Fibroblast of lung (primary cell): ENCODE measurements around the gene WDR27. TPM values are rescaled to one million over a fixed set of nuclear protein-coding genes. Genes with fewer than 3 reads are reported as not detected.
A peak's percentile ranks its signal among the peaks of the same experiment; 100 is the strongest.

Source experiments
- DNase-seq, 2 donors: peaks; one replicate each; pipeline versions ENCODE4 v3.0.0 to v3.0.0-alpha.2; 2010; ENCODE audit warnings: low read depth in 2 of 2
- H2AFZ ChIP-seq: 2 replicates; pipeline ENCODE4 v1.5.1; 2012; ENCODE audit warnings: low read length, control low read depth, inconsistent platforms
- H3K27ac ChIP-seq: 2 replicates; pipeline ENCODE4 v1.5.1; 2011; ENCODE audit warnings: low read length, control low read depth; ENCODE audit not compliant: insufficient read depth
- H3K27me3 ChIP-seq: 2 replicates; pipeline ENCODE4 v1.5.1; 2011; ENCODE audit warnings: mild to moderate bottlenecking, low read length; ENCODE audit not compliant: control insufficient read depth, insufficient read depth
- H3K36me3 ChIP-seq: 2 replicates; pipeline ENCODE4 v1.5.1; 2011; ENCODE audit warnings: low read length; ENCODE audit not compliant: control insufficient read depth, insufficient read depth
- H3K4me1 ChIP-seq: 2 replicates; pipeline ENCODE4 v1.5.1; 2011; ENCODE audit warnings: low read length; ENCODE audit not compliant: control insufficient read depth, insufficient read depth; ENCODE audit errors: extremely low read depth
- H3K4me2 ChIP-seq: 2 replicates; pipeline ENCODE4 v1.5.1; 2011; ENCODE audit warnings: low read length, control low read depth; ENCODE audit not compliant: insufficient read depth; ENCODE audit errors: extremely low read depth
- H3K4me3 ChIP-seq, 4 experiments: fragments of 200-600 bp in 1 of 4; sonication (generic) in 1 of 4; replicated peaks in 1 of 4; 2 replicates each; pipeline ENCODE4 v1.5.1; 2011 to 2016; ENCODE audit warnings: low read length in 4 of 4, low read depth in 3 of 4, mild to moderate bottlenecking in 3 of 4, control low read depth in 2 of 4, inconsistent platforms in 1 of 4, mixed read lengths in 1 of 4; ENCODE audit not compliant: insufficient read depth in 1 of 4; ENCODE audit errors: control extremely low read depth in 1 of 4
- H3K79me2 ChIP-seq: 2 replicates; pipeline ENCODE4 v1.5.1; 2012; ENCODE audit warnings: mild to moderate bottlenecking, low read length, inconsistent platforms; ENCODE audit not compliant: control insufficient read depth, insufficient read depth
- H3K9ac ChIP-seq: 2 replicates; pipeline ENCODE4 v1.5.1; 2011; ENCODE audit warnings: mild to moderate bottlenecking, low read length, control low read depth; ENCODE audit not compliant: insufficient read depth
- H3K9me3 ChIP-seq: 2 replicates; pipeline ENCODE4 v1.5.1; 2012; ENCODE audit warnings: low read depth, low read length; ENCODE audit not compliant: control insufficient read depth, insufficient read depth
- H4K20me1 ChIP-seq: 2 replicates; pipeline ENCODE4 v1.5.1; 2011; ENCODE audit warnings: low read length; ENCODE audit not compliant: control insufficient read depth, insufficient read depth; ENCODE audit errors: extremely low read depth
- CTCF ChIP-seq, 2 donors: IDR thresholded peaks in 1 of 2; conservative IDR thresholded peaks in 1 of 2; 1 replicate in 1 of 2; 2 replicates in 1 of 2; pipeline ENCODE4 v1.5.1; 2011 to 2012; ENCODE audit warnings: low read length in 2 of 2, control low read depth in 1 of 2, inconsistent platforms in 1 of 2, low read depth in 1 of 2, mild to moderate bottlenecking in 1 of 2
- EZH2 ChIP-seq: IDR thresholded peaks from 2 replicates; pipeline ENCODE4 v1.5.1; 2012; ENCODE audit warnings: low read length, control low read depth, mild to moderate bottlenecking; ENCODE audit errors: missing control alignments
- polyA plus RNA-seq, 2 donors: library from polyadenylated mRNA; depleted of rRNA in 1 of 2; stranded (reverse) in 1 of 2; unstranded in 1 of 2; fragments of >200 nt; gene quantifications; 2 replicates each; pipeline ENCODE4 v1.2.1, GENCODE V29; 2011 to 2012; ENCODE audit warnings: missing spikeins in 1 of 2
- total RNA-seq: library from RNA; depleted of rRNA; stranded (reverse); fragments of >200 nt; gene quantifications from 2 replicates; pipeline ENCODE4 v1.2.1, GENCODE V29; 2014

WDR27 gene
- total and polyA plus RNA-seq, 2 donors (not counting 1 experiment from before 2014, with no cell fraction given) = 8.8 to 23.3 TPM

- H3K4me3 ChIP-seq = no peak overlapping the region
- no peak for DNase-seq
- H3K27me3 ChIP-seq = no peaks in the 10 kb centered on the region
- H3K36me3 ChIP-seq = no peaks in the 10 kb centered on the region
- H3K27ac ChIP-seq = no peak overlapping the region
- H2AFZ ChIP-seq = no peak overlapping the region
- H3K4me1 ChIP-seq = peaks cover 15% of the 10 kb centered on the region
- no peaks in the 10 kb centered on the region for H3K9me3 ChIP-seq
- no peaks in the 10 kb centered on the region for H4K20me1 ChIP-seq
- TF ChIP-seq CTCF (conservative IDR thresholded peaks at IDR 0.05 in 1 of 2, IDR thresholded peaks at IDR 0.05 in 1 of 2; ENCODE audit: low read depth in 1 of 2, low read length in 2 of 2) = no peak
- TF ChIP-seq EZH2 = no peak
- no peaks in the 10 kb centered on the region for H3K79me2 ChIP-seq
- H3K9ac ChIP-seq = no peak overlapping the region
- no peak overlapping the region for H3K4me2 ChIP-seq
Observed at GRCh38 chr6:169454872-169455204, 247.0 kb downstream of the WDR27 start.

GRCh38 chr6:169454204-169454871 is 247.5 kb downstream of the WDR27 start:
- no peaks in the 10 kb centered on the region for H4K20me1 ChIP-seq
- H3K9me3 ChIP-seq = no peaks in the 10 kb centered on the region
- no peak overlapping the region for H3K4me3 ChIP-seq
- no peak overlapping the region for H3K9ac ChIP-seq
- peak; percentile 68 to 88 for DNase-seq
- no peaks in the 10 kb centered on the region for H3K36me3 ChIP-seq
- no peak overlapping the region for H3K4me2 ChIP-seq
- H3K79me2 ChIP-seq = no peaks in the 10 kb centered on the region
- H3K4me1 ChIP-seq = peaks cover 15% of the 10 kb centered on the region
- no peak overlapping the region for H3K27ac ChIP-seq
- TF ChIP-seq CTCF (conservative IDR thresholded peaks at IDR 0.05 in 1 of 2, IDR thresholded peaks at IDR 0.05 in 1 of 2; ENCODE audit: low read depth in 1 of 2, low read length in 2 of 2) = no peak
- no peaks in the 10 kb centered on the region for H3K27me3 ChIP-seq
- H2AFZ ChIP-seq = no peak overlapping the region

GRCh38 chr6:169452869-169453620 is 248.8 kb downstream of the WDR27 start:
- no peaks in the 10 kb centered on the region for H3K9me3 ChIP-seq
- no peaks in the 10 kb centered on the region for H3K79me2 ChIP-seq
- peak overlapping the region; percentile 89 for H3K27ac ChIP-seq
- no peaks in the 10 kb centered on the region for H3K27me3 ChIP-seq
- H3K36me3 ChIP-seq = no peaks in the 10 kb centered on the region
- no peak overlapping the region for H3K9ac ChIP-seq
- DNase-seq = no peak
- H3K4me1 ChIP-seq = peaks cover 15% of the 10 kb centered on the region
- H3K4me2 ChIP-seq = peak overlapping the region; percentile 95
- no peak for TF ChIP-seq CTCF (conservative IDR thresholded peaks at IDR 0.05 in 1 of 2, IDR thresholded peaks at IDR 0.05 in 1 of 2; ENCODE audit: low read depth in 1 of 2, low read length in 2 of 2)
- no peaks in the 10 kb centered on the region for H4K20me1 ChIP-seq
- H3K4me3 ChIP-seq = peak overlapping the region in 1 of 4 experiments; percentile 45
- H2AFZ ChIP-seq = peak overlapping the region; percentile 88
